ENCODE results near the gene UTP15.

DNA sequence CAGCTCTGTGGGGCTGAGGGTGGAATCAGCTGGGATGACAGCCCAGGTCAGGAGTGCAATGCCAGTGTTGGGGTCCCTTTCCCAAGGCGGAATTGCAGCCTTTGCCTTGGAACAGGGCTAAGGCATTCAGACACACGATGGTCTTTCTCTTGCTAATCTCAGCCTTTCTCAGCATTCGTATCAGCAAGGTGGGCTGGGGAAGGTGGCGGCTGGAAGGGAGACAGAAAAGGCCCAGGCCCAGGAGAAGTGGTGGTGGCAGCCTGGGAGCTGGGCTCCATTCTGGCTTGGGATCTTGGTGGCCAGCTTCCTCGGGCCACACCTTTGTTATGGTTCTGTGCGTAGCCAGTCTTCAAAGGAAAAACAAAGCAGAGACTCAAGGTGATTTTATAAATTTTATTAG, 59.3 kb downstream of the UTP15 start:
- TF ChIP-seq, protein P1, sequence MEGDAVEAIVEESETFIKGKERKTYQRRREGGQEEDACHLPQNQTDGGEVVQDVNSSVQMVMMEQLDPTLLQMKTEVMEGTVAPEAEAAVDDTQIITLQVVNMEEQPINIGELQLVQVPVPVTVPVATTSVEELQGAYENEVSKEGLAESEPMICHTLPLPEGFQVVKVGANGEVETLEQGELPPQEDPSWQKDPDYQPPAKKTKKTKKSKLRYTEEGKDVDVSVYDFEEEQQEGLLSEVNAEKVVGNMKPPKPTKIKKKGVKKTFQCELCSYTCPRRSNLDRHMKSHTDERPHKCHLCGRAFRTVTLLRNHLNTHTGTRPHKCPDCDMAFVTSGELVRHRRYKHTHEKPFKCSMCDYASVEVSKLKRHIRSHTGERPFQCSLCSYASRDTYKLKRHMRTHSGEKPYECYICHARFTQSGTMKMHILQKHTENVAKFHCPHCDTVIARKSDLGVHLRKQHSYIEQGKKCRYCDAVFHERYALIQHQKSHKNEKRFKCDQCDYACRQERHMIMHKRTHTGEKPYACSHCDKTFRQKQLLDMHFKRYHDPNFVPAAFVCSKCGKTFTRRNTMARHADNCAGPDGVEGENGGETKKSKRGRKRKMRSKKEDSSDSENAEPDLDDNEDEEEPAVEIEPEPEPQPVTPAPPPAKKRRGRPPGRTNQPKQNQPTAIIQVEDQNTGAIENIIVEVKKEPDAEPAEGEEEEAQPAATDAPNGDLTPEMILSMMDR (IDR thresholded peaks at IDR 0.05), result no peak
- TF ChIP-seq ZFX (IDR thresholded peaks at IDR 0.05; ENCODE audit: borderline replicate concordance), result no peak

Measured in 22Rv1 (cell line).